Ishikawa (cell line): ENCODE results near the gene SMCR8.

ENCODE experiments used
- CEBPB ChIP-seq: IDR thresholded peaks from 2 replicates; pipeline ENCODE4 v1.6.1; 2012
- CREB1 ChIP-seq: IDR thresholded peaks from 2 replicates; pipeline ENCODE4 v1.6.1; 2012; ENCODE audit warnings: low read depth
- EGR1 ChIP-seq: IDR thresholded peaks from 2 replicates; pipeline ENCODE4 v1.6.1; 2012
- EP300 ChIP-seq: IDR thresholded peaks from 2 replicates; pipeline ENCODE4 v1.6.1; 2012; ENCODE audit warnings: borderline replicate concordance
- FOXM1 ChIP-seq: IDR thresholded peaks from 2 replicates; pipeline ENCODE4 v1.6.1; 2012; ENCODE audit warnings: low read depth, borderline replicate concordance
- MAX ChIP-seq: IDR thresholded peaks from 2 replicates; pipeline ENCODE4 v1.6.1; 2012
- NFIC ChIP-seq: IDR thresholded peaks from 2 replicates; pipeline ENCODE4 v1.6.1; 2012
- RAD21 ChIP-seq: IDR thresholded peaks from 2 replicates; pipeline ENCODE4 v1.6.1; 2012; ENCODE audit warnings: low read depth
- REST ChIP-seq: IDR thresholded peaks from 2 replicates; pipeline ENCODE4 v1.6.1; 2012; ENCODE audit warnings: low read depth, mild to moderate bottlenecking
- TAF1 ChIP-seq: IDR thresholded peaks from 2 replicates; pipeline ENCODE4 v1.6.1; 2012; ENCODE audit warnings: low read depth, mild to moderate bottlenecking
- TCF12 ChIP-seq: IDR thresholded peaks from 2 replicates; pipeline ENCODE4 v1.6.1; 2012; ENCODE audit warnings: low read depth
- TEAD4 ChIP-seq: IDR thresholded peaks from 2 replicates; pipeline ENCODE4 v1.6.1; 2012
- YY1 ChIP-seq: IDR thresholded peaks from 2 replicates; pipeline ENCODE4 v1.6.1; 2012; ENCODE audit warnings: low read depth
- ZBTB7A ChIP-seq: IDR thresholded peaks from 2 replicates; pipeline ENCODE4 v1.6.1; 2012; ENCODE audit warnings: low read depth

DNA sequence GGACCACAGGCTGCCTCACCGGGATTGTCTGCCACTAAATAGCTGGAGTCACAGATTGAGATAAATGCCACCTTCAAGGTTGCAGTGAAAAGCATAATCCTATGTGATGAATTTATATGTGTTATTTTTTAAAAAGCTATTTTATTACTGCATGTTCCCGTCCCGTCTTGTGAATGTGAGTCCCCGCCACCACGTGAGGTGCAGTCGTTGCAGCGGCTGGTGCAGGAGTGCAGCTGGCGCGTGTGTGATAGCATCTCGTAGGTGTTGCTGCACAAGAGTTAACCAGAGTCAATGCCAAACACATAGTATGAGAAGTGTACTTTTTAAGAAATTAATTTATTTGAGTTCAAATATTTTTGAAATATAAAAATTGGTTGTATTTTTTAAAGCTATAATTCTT, 12.5 kb downstream of the SMCR8 start:
- no peak for TF ChIP-seq TEAD4
- no peak for TF ChIP-seq RAD21
- TF ChIP-seq MAX, result no peak
- no peak for TF ChIP-seq CREB1
- TF ChIP-seq TAF1, result no peak
- TF ChIP-seq FOXM1, result no peak
- TF ChIP-seq REST, result no peak
- no peak for TF ChIP-seq TCF12
- no peak for TF ChIP-seq CEBPB
- TF ChIP-seq EP300, result no peak
- TF ChIP-seq YY1, result no peak
- TF ChIP-seq NFIC, result no peak
- no peak for TF ChIP-seq EGR1
- TF ChIP-seq ZBTB7A, result no peak
